H1 (cell line): Measurements from ENCODE around the gene DSG4.

Experiments
- BRCA1 ChIP-seq: IDR thresholded peaks from 2 replicates; pipeline ENCODE4 v1.6.1; 2012; ENCODE audit warnings: low read depth, low read length, improper control_type of control experiment
- EP300 ChIP-seq, 2 experiments: IDR thresholded peaks; 1 replicate in 1 of 2; 2 replicates in 1 of 2; pipeline ENCODE4 v1.6.1; 2011 to 2012; ENCODE audit warnings: low read depth in 2 of 2, low read length in 2 of 2, mild to moderate bottlenecking in 2 of 2, borderline replicate concordance in 1 of 2, inconsistent platforms in 1 of 2, moderate library complexity in 1 of 2
- EZH2 ChIP-seq: fragments of 200-600 bp; sonication (generic); IDR thresholded peaks from 2 replicates; pipeline ENCODE4 v1.7.1; 2012; ENCODE audit warnings: low read depth, mild to moderate bottlenecking, moderate library complexity, low read length, inconsistent platforms; ENCODE audit not compliant: severe bottlenecking
- PHF8 ChIP-seq: fragments of 200-600 bp; sonication (generic); conservative IDR thresholded peaks from 2 replicates; pipeline ENCODE4 v1.7.1; 2012; ENCODE audit warnings: low read depth, mild to moderate bottlenecking, inconsistent platforms, low read length, moderate library complexity
- POLR2A ChIP-seq, 2 experiments: IDR thresholded peaks; 1 replicate in 1 of 2; 2 replicates in 1 of 2; pipeline ENCODE4 v1.6.1; 2011; ENCODE audit warnings: low read depth in 2 of 2, low read length in 2 of 2, mild to moderate bottlenecking in 2 of 2; ENCODE audit errors: control extremely low read depth in 1 of 2
- POLR2AphosphoS5 ChIP-seq: IDR thresholded peaks from 2 replicates; pipeline ENCODE4 v1.6.1; 2011; ENCODE audit warnings: low read depth, low read length
- RBBP5 ChIP-seq: IDR thresholded peaks from 2 replicates; pipeline ENCODE4 v1.7.1; 2012; ENCODE audit warnings: low read depth, mild to moderate bottlenecking, inconsistent platforms, low read length, moderate library complexity, borderline replicate concordance
- TAF1 ChIP-seq: IDR thresholded peaks from 2 replicates; pipeline ENCODE4 v1.6.1; 2011; ENCODE audit warnings: mild to moderate bottlenecking, low read depth, low read length
- TF ChIP-seq, protein P1 (sequence below), 3 experiments: IDR thresholded peaks; 1 replicate in 2 of 3; 2 replicates in 1 of 3; pipeline versions ENCODE4 v1.5.1 to v1.6.1; 2011; ENCODE audit warnings: low read length in 3 of 3, mild to moderate bottlenecking in 3 of 3, inconsistent platforms in 2 of 3, low read depth in 1 of 3, moderate library complexity in 1 of 3; ENCODE audit not compliant: insufficient read depth in 1 of 3; ENCODE audit errors: control extremely low read depth in 1 of 3
- TF ChIP-seq, protein P2 (sequence below): IDR thresholded peaks from 2 replicates; pipeline ENCODE4 v1.6.1; 2012; ENCODE audit warnings: inconsistent platforms

DNA sequence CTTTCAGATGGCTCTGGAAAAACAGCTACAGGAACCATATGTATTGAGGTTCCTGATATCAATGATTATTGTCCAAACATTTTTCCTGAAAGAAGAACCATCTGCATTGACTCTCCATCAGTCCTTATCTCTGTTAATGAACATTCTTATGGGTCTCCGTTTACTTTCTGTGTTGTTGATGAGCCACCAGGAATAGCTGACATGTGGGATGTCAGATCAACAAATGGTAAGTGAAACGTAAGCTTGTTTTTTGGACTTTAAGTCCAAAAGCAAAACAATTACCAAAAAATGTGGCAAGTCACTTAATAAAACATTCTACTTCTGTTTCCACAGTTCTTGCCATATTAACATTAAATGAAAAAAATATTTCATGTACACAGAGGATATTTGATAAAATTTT lies 26.8 kb downstream of the DSG4 start:
- TF ChIP-seq, protein P1, sequence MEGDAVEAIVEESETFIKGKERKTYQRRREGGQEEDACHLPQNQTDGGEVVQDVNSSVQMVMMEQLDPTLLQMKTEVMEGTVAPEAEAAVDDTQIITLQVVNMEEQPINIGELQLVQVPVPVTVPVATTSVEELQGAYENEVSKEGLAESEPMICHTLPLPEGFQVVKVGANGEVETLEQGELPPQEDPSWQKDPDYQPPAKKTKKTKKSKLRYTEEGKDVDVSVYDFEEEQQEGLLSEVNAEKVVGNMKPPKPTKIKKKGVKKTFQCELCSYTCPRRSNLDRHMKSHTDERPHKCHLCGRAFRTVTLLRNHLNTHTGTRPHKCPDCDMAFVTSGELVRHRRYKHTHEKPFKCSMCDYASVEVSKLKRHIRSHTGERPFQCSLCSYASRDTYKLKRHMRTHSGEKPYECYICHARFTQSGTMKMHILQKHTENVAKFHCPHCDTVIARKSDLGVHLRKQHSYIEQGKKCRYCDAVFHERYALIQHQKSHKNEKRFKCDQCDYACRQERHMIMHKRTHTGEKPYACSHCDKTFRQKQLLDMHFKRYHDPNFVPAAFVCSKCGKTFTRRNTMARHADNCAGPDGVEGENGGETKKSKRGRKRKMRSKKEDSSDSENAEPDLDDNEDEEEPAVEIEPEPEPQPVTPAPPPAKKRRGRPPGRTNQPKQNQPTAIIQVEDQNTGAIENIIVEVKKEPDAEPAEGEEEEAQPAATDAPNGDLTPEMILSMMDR (IDR thresholded peaks at IDR 0.05; ENCODE audit: control extremely low read depth in 1 of 3, insufficient read depth in 1 of 3, low read depth in 1 of 3, low read length in 3 of 3), result no peak
- TF ChIP-seq RBBP5 (no peak), BRCA1 (no peak), EZH2 (no peak), PHF8 (no peak), POLR2A (IDR thresholded peaks at IDR 0.05; ENCODE audit: control extremely low read depth in 1 of 2, low read depth in 2 of 2, low read length in 2 of 2) (no peak), EP300 (IDR thresholded peaks at IDR 0.05; ENCODE audit: borderline replicate concordance in 1 of 2, low read depth in 2 of 2, low read length in 2 of 2) (no peak), TAF1 (no peak), POLR2AphosphoS5 (no peak)
- TF ChIP-seq, protein P2, sequence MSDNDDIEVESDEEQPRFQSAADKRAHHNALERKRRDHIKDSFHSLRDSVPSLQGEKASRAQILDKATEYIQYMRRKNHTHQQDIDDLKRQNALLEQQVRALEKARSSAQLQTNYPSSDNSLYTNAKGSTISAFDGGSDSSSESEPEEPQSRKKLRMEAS, result no peak
